Hepatocyte (in vitro differentiated cells): Measurements from ENCODE around the gene TRAF2. TPM values are rescaled to one million over a fixed set of nuclear protein-coding genes. Genes with fewer than 3 reads are reported as not detected.

Source experiments
- DNase-seq: peaks from one replicate; pipeline ENCODE4 v3.0.0-alpha.2; 2016; ENCODE audit warnings: low spot score
- H2AFZ ChIP-seq: fragments of 200-600 bp; sonication (generic); 2 replicates; pipeline ENCODE4 v1.6.0; 2016; ENCODE audit warnings: antibody characterized with exemption, mild to moderate bottlenecking
- H3K27ac ChIP-seq: fragments of 200-600 bp; sonication (generic); 2 replicates; pipeline ENCODE4 v1.5.1; 2016; ENCODE audit warnings: mild to moderate bottlenecking
- H3K27me3 ChIP-seq: fragments of 200-600 bp; sonication (generic); 2 replicates; pipeline ENCODE4 v1.6.1; 2016
- H3K36me3 ChIP-seq: fragments of 200-600 bp; sonication (generic); replicated peaks from 2 replicates; pipeline ENCODE4 v1.5.1; 2016; ENCODE audit warnings: low read depth; ENCODE audit not compliant: insufficient read depth
- H3K4me1 ChIP-seq: fragments of 200-600 bp; sonication (generic); 2 replicates; pipeline ENCODE4 v1.5.1; 2016; ENCODE audit warnings: mild to moderate bottlenecking, moderate library complexity; ENCODE audit not compliant: insufficient read depth
- H3K4me2 ChIP-seq: fragments of 200-600 bp; sonication (generic); 2 replicates; pipeline ENCODE4 v1.6.0; 2016
- H3K4me3 ChIP-seq: fragments of 200-600 bp; sonication (generic); 2 replicates; pipeline ENCODE4 v1.5.1; 2016; ENCODE audit warnings: mild to moderate bottlenecking
- H3K79me2 ChIP-seq: fragments of 200-600 bp; sonication (generic); 2 replicates; pipeline ENCODE4 v1.6.0; 2017; ENCODE audit warnings: mild to moderate bottlenecking
- H3K9me2 ChIP-seq: fragments of 200-600 bp; sonication (generic); replicated peaks from 2 replicates; pipeline ENCODE4 v1.6.0; 2017; ENCODE audit warnings: mild to moderate bottlenecking; ENCODE audit not compliant: insufficient read depth
- H3K9me3 ChIP-seq: fragments of 200-600 bp; sonication (generic); 2 replicates; pipeline ENCODE4 v1.5.1; 2016; ENCODE audit warnings: low read depth, mild to moderate bottlenecking
- H4K20me1 ChIP-seq: fragments of 200-600 bp; sonication (generic); 2 replicates; pipeline ENCODE4 v1.6.0; 2016; ENCODE audit warnings: mild to moderate bottlenecking; ENCODE audit not compliant: insufficient read depth, poor library complexity, severe bottlenecking
- CTCF ChIP-seq: fragments of 200-600 bp; sonication (generic); IDR thresholded peaks from 2 replicates; pipeline ENCODE4 v1.5.1; 2016; ENCODE audit warnings: antibody characterized with exemption, mild to moderate bottlenecking; ENCODE audit not compliant: poor library complexity
- EZH2 ChIP-seq: fragments of 200-600 bp; sonication (generic); IDR thresholded peaks from 2 replicates; pipeline ENCODE4 v1.6.1; 2016; ENCODE audit warnings: antibody characterized with exemption, mild to moderate bottlenecking, borderline replicate concordance
- EZH2phosphoT487 ChIP-seq: fragments of 200-600 bp; sonication (generic); IDR thresholded peaks from one replicate; pipeline ENCODE4 v1.6.1; 2018; ENCODE audit warnings: antibody characterized with exemption, mild to moderate bottlenecking, low read depth, moderate library complexity; ENCODE audit not compliant: unreplicated experiment, severe bottlenecking
- WGBS: methylation state at CpG from one replicate; pipeline ENCODE4 v1.1.6; 2016; ENCODE audit warnings: low lambda C conversion rate; ENCODE audit errors: missing lambda C conversion rate; 5-methylcytosine and 5-hydroxymethylcytosine counted together
- polyA plus RNA-seq: library from polyadenylated mRNA; unstranded; fragments of >200 nt; fragmentation: Nextera tagmentation; extraction: Ambion mirVana; gene quantifications from 2 replicates; pipeline ENCODE4 v1.2.1, GENCODE V29; 2016
- total RNA-seq: library from RNA; depleted of rRNA; stranded (reverse); fragments of >200 nt; gene quantifications from 2 replicates; pipeline ENCODE4 v1.2.3, GENCODE V29; 2014

The TRAF2 gene
- total and polyA plus RNA-seq, 2 experiments from 2014 or later, result 7.6 to 12.4 TPM

GRCh38 chr9:136920069-136920468 lies 33.8 kb downstream of the TRAF2 start:
- H3K36me3 ChIP-seq, result no peaks in the 10 kb centered on the region
- TF ChIP-seq EZH2, result no peak
- no peak for TF ChIP-seq CTCF
- TF ChIP-seq EZH2phosphoT487, result no peak
- no peaks in the 10 kb centered on the region for H3K4me1 ChIP-seq
- H3K4me3 ChIP-seq, result no peak overlapping the region
- H2AFZ ChIP-seq, result no peak overlapping the region
- no peak overlapping the region for H3K4me2 ChIP-seq
- no peaks in the 10 kb centered on the region for H3K9me3 ChIP-seq
- 96% methylated on average over 15 of the region's 15 CpGs for WGBS
- H3K79me2 ChIP-seq, result no peaks in the 10 kb centered on the region
- no peaks in the 10 kb centered on the region for H4K20me1 ChIP-seq
- no peaks in the 10 kb centered on the region for H3K27me3 ChIP-seq
- no peak overlapping the region for H3K27ac ChIP-seq
- no peak for DNase-seq
- no peaks in the 10 kb centered on the region for H3K9me2 ChIP-seq

DNA sequence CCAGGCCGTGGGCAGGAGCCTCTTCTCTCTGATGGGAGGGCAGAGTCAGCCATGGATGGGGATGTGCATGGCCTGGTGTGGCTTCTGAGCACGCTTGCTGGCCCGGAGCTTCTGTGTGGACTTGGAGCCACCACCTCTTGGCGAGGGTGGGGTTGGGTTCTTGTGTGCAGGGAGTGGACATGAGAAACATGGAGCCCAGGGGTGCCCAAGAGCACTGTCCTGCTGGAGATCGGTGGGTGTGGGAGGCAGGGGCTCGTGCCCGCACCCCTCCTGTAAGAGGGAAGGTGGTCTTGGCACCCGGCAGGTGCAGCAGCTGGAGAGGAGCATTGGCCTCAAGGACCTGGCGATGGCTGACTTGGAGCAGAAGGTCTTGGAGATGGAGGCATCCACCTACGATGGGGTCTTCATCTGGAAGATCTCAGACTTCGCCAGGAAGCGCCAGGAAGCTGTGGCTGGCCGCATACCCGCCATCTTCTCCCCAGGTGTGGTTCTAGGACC lies 34.5 kb downstream of the TRAF2 start:
- WGBS, result 98% methylated on average over 14 of the region's 14 CpGs
- H3K4me3 ChIP-seq, result no peak overlapping the region
- no peak overlapping the region for H3K27ac ChIP-seq
- no peak overlapping the region for H2AFZ ChIP-seq
- no peak overlapping the region for H3K4me2 ChIP-seq
- H3K36me3 ChIP-seq, result no peaks in the 10 kb centered on the region
- H4K20me1 ChIP-seq, result no peaks in the 10 kb centered on the region
- no peak for DNase-seq
- no peaks in the 10 kb centered on the region for H3K9me3 ChIP-seq
- no peaks in the 10 kb centered on the region for H3K9me2 ChIP-seq
- TF ChIP-seq EZH2 (no peak), CTCF (no peak), EZH2phosphoT487 (no peak)
- H3K27me3 ChIP-seq, result no peaks in the 10 kb centered on the region
- no peaks in the 10 kb centered on the region for H3K4me1 ChIP-seq
- H3K79me2 ChIP-seq, result no peaks in the 10 kb centered on the region

GRCh38 chr9:136921307-136921706 lies 35.0 kb downstream of the TRAF2 start:
- H3K4me1 ChIP-seq, result no peaks in the 10 kb centered on the region
- H3K9me3 ChIP-seq, result no peaks in the 10 kb centered on the region
- 100% methylated on average over 4 of the region's 11 CpGs for WGBS
- H3K36me3 ChIP-seq, result no peaks in the 10 kb centered on the region
- H3K9me2 ChIP-seq, result no peaks in the 10 kb centered on the region
- H3K27me3 ChIP-seq, result no peaks in the 10 kb centered on the region
- no peak for DNase-seq
- no peak overlapping the region for H3K4me2 ChIP-seq
- no peaks in the 10 kb centered on the region for H3K79me2 ChIP-seq
- H2AFZ ChIP-seq, result no peak overlapping the region
- H3K27ac ChIP-seq, result no peak overlapping the region
- no peak overlapping the region for H3K4me3 ChIP-seq
- TF ChIP-seq EZH2 (no peak), EZH2phosphoT487 (no peak), CTCF (no peak)
- no peaks in the 10 kb centered on the region for H4K20me1 ChIP-seq

- H3K27ac ChIP-seq, result no peak overlapping the region
- H3K36me3 ChIP-seq, result no peaks in the 10 kb centered on the region
- no peaks in the 10 kb centered on the region for H3K4me1 ChIP-seq
- WGBS, result 93% methylated on average over 10 of the region's 10 CpGs
- no peak overlapping the region for H3K4me2 ChIP-seq
- no peak overlapping the region for H2AFZ ChIP-seq
- no peaks in the 10 kb centered on the region for H3K79me2 ChIP-seq
- H4K20me1 ChIP-seq, result no peaks in the 10 kb centered on the region
- TF ChIP-seq CTCF (no peak), EZH2phosphoT487 (no peak), EZH2 (no peak)
- DNase-seq, result no peak
- no peaks in the 10 kb centered on the region for H3K27me3 ChIP-seq
- H3K9me2 ChIP-seq, result no peaks in the 10 kb centered on the region
- H3K9me3 ChIP-seq, result no peaks in the 10 kb centered on the region
- H3K4me3 ChIP-seq, result no peak overlapping the region
These were observed 35.4 kb downstream of the TRAF2 start for GRCh38 chr9:136921718-136922117.
